Esophagus muscularis mucosa (tissue), 4 donors: ENCODE measurements around the gene VPS37C.

ENCODE experiments used
- EP300 ChIP-seq: sonication (generic); formaldehyde crosslinking; IDR thresholded peaks from one replicate; pipeline ENCODE4 v1.6.1; 2017; ENCODE audit warnings: antibody characterized with exemption
- POLR2A ChIP-seq: fragments of 450-650 bp; IDR thresholded peaks from one replicate; pipeline ENCODE4 v1.6.1; 2017; ENCODE audit warnings: antibody characterized with exemption, moderate library complexity, mild to moderate bottlenecking, low read depth
- TF ChIP-seq, protein P1 (sequence below), 3 experiments: fragments of 200-600 bp in 2 of 3; fragments of 450-650 bp in 1 of 3; sonication (generic) in 2 of 3; IDR thresholded peaks; one replicate each; pipeline ENCODE4 v1.5.1; 2017 to 2019; ENCODE audit warnings: antibody characterized with exemption in 3 of 3, mild to moderate bottlenecking in 2 of 3, moderate library complexity in 1 of 3

- TF ChIP-seq, protein P1, sequence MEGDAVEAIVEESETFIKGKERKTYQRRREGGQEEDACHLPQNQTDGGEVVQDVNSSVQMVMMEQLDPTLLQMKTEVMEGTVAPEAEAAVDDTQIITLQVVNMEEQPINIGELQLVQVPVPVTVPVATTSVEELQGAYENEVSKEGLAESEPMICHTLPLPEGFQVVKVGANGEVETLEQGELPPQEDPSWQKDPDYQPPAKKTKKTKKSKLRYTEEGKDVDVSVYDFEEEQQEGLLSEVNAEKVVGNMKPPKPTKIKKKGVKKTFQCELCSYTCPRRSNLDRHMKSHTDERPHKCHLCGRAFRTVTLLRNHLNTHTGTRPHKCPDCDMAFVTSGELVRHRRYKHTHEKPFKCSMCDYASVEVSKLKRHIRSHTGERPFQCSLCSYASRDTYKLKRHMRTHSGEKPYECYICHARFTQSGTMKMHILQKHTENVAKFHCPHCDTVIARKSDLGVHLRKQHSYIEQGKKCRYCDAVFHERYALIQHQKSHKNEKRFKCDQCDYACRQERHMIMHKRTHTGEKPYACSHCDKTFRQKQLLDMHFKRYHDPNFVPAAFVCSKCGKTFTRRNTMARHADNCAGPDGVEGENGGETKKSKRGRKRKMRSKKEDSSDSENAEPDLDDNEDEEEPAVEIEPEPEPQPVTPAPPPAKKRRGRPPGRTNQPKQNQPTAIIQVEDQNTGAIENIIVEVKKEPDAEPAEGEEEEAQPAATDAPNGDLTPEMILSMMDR (IDR thresholded peaks at IDR 0.05), result no peak
- TF ChIP-seq POLR2A (no peak), EP300 (no peak)
Observed at GRCh38 chr11:61090521-61090920, 70.7 kb downstream of the VPS37C start.
